Endothelial cell (in vitro differentiated cells): Measurements from ENCODE around the gene LAMA2. TPM values are rescaled to one million over a fixed set of nuclear protein-coding genes. Genes with fewer than 3 reads are reported as not detected.

ENCODE experiments used
- DNase-seq: peaks from one replicate; pipeline ENCODE4 v3.0.0; 2021; ENCODE audit warnings: low spot score
- H3K27ac Mint-ChIP-seq: one replicate; pipeline ENCODE4 v1.8.0; 2021; ENCODE audit warnings: mixed read lengths, inconsistent platforms; ENCODE audit not compliant: unreplicated experiment
- H3K27me3 Mint-ChIP-seq: one replicate; pipeline ENCODE4 v1.8.0; 2021; ENCODE audit warnings: mild to moderate bottlenecking, moderate library complexity, mixed read lengths, inconsistent platforms; ENCODE audit not compliant: unreplicated experiment
- H3K36me3 Mint-ChIP-seq: one replicate; pipeline ENCODE4 v1.8.0; 2021; ENCODE audit warnings: mild to moderate bottlenecking, low read depth, mixed read lengths, inconsistent platforms; ENCODE audit not compliant: unreplicated experiment
- H3K4me1 Mint-ChIP-seq: one replicate; pipeline ENCODE4 v1.8.0; 2021; ENCODE audit warnings: mild to moderate bottlenecking, mixed read lengths, inconsistent platforms; ENCODE audit not compliant: unreplicated experiment
- H3K4me3 Mint-ChIP-seq: one replicate; pipeline ENCODE4 v1.8.0; 2021; ENCODE audit warnings: mild to moderate bottlenecking, mixed read lengths, inconsistent platforms; ENCODE audit not compliant: unreplicated experiment
- H3K9me3 Mint-ChIP-seq: one replicate; pipeline ENCODE4 v1.8.0; 2021; ENCODE audit warnings: mixed read lengths, inconsistent platforms; ENCODE audit not compliant: unreplicated experiment
- CTCF ChIP-seq: fragments of 200-600 bp; sonication (generic); IDR thresholded peaks from one replicate; pipeline ENCODE4 v1.5.0; 2021; ENCODE audit warnings: antibody characterized with exemption; ENCODE audit not compliant: unreplicated experiment
- total RNA-seq: library from RNA; stranded (reverse); fragmentation: NEBNext Ultra II Directional; extraction: Animal tissue kit (Norgen Biotek cat#: 25700); gene quantifications from one replicate; pipeline ENCODE4 v1.2.1, GENCODE V29; 2021; ENCODE audit not compliant: unreplicated experiment

Gene LAMA2
- total RNA-seq, 1 donor from 2014 or later: 2.0 TPM

DNA sequence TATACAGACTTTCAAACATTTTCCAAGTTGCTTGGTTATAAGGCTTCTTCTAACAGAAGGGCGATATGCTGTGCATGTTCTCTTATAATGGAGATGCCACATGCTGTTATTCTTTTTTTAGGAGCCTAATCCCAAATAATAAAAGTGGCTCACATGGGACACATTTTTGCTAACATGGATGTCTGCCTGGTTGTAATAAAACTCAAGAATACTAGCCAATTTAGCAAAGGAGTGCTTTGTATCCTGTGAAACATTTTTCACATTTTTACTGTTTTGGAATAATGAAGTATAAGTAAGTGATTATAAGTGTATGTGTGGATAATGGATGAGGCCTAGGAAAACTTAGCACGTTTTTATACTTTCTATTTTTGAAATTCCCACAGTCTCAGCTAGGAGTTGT lies 312.2 kb downstream of the LAMA2 start:
- Mint-ChIP-seq H3K4me3 (no peak overlapping the region), H3K27ac (no peak overlapping the region), H3K36me3 (no peaks in the 10 kb centered on the region), H3K27me3 (no peaks in the 10 kb centered on the region), H3K4me1 (no peaks in the 10 kb centered on the region), H3K9me3 (no peaks in the 10 kb centered on the region)
- TF ChIP-seq CTCF: no peak
- no peak for DNase-seq

- no peak for TF ChIP-seq CTCF
- Mint-ChIP-seq H3K4me1 (no peaks in the 10 kb centered on the region), H3K9me3 (no peaks in the 10 kb centered on the region), H3K27ac (no peak overlapping the region), H3K4me3 (no peak overlapping the region), H3K36me3 (no peaks in the 10 kb centered on the region), H3K27me3 (no peaks in the 10 kb centered on the region)
- DNase-seq: no peak
These were observed 312.7 kb downstream of the LAMA2 start for GRCh38 chr6:129195643-129196042.

DNA sequence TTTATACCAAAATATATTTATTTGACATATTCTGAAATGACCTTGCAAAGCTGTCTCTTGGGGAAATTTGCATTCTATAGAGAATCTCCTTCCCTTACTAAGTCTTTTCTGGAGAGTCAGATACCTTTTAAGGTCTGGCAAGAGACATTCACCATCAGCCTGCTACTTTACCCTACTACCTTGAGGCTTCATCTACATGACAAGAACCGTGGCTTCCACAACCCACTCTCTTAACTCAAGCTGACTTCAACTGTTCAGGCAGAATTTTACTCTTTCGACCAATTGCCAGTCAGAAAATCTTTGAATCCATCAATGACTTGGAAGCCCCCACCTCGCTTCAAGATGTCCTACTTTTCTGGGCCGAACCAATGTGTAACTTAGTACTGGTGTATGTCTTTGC lies 314.2 kb downstream of the LAMA2 start:
- H3K4me3 Mint-ChIP-seq: no peak overlapping the region
- H3K4me1 Mint-ChIP-seq: no peaks in the 10 kb centered on the region
- H3K36me3 Mint-ChIP-seq: no peaks in the 10 kb centered on the region
- no peak overlapping the region for H3K27ac Mint-ChIP-seq
- H3K27me3 Mint-ChIP-seq: peaks cover 1% of the 10 kb centered on the region
- DNase-seq: no peak
- H3K9me3 Mint-ChIP-seq: no peaks in the 10 kb centered on the region
- TF ChIP-seq CTCF: no peak

- H3K27ac Mint-ChIP-seq: no peak overlapping the region
- H3K4me3 Mint-ChIP-seq: no peak overlapping the region
- no peak for TF ChIP-seq CTCF
- H3K36me3 Mint-ChIP-seq: no peaks in the 10 kb centered on the region
- peaks cover 1% of the 10 kb centered on the region for H3K27me3 Mint-ChIP-seq
- H3K9me3 Mint-ChIP-seq: no peaks in the 10 kb centered on the region
- DNase-seq: no peak
- H3K4me1 Mint-ChIP-seq: no peaks in the 10 kb centered on the region
These were observed 317.2 kb downstream of the LAMA2 start for GRCh38 chr6:129200151-129200550.

GRCh38 chr6:129203190-129203900 lies 320.4 kb downstream of the LAMA2 start:
- Mint-ChIP-seq H3K4me1 (no peaks in the 10 kb centered on the region), H3K9me3 (no peaks in the 10 kb centered on the region), H3K27ac (no peak overlapping the region), H3K4me3 (no peak overlapping the region), H3K27me3 (peaks cover 1% of the 10 kb centered on the region), H3K36me3 (no peaks in the 10 kb centered on the region)
- no peak for DNase-seq
- no peak for TF ChIP-seq CTCF
